GM18517 (cell line): ENCODE measurements around the gene VWF.

ENCODE experiments used
- ATAC-seq: cut with Tn5 transposase; IDR thresholded peaks from one replicate; pipeline ENCODE4 v1.9.1; 2021; ENCODE audit warnings: mild to moderate bottlenecking, moderate library complexity; ENCODE audit not compliant: unreplicated experiment

VWF gene

GRCh38 chr12:6080149-6081045, 44.1 kb downstream of the VWF start:
- no peak for ATAC-seq

GRCh38 chr12:6078398-6079096, 45.9 kb downstream of the VWF start:
- ATAC-seq: no peak

- ATAC-seq: no peak
These were observed 46.8 kb downstream of the VWF start for GRCh38 chr12:6077692-6078083.

GRCh38 chr12:6076776-6077691, 47.4 kb downstream of the VWF start:
- ATAC-seq: no peak

GRCh38 chr12:6076346-6076745, 48.1 kb downstream of the VWF start:
- ATAC-seq: no peak

GRCh38 chr12:6074979-6075585, 49.4 kb downstream of the VWF start:
- no peak for ATAC-seq

GRCh38 chr12:6074427-6074826, 50.0 kb downstream of the VWF start:
- ATAC-seq: no peak

- no peak for ATAC-seq
These were observed 51.0 kb downstream of the VWF start for GRCh38 chr12:6073426-6073825.

GRCh38 chr12:6072302-6072752, 52.1 kb downstream of the VWF start:
- ATAC-seq: no peak

- ATAC-seq: no peak
These were observed 52.9 kb downstream of the VWF start for GRCh38 chr12:6071589-6071988.

GRCh38 chr12:6070472-6071257, 53.8 kb downstream of the VWF start:
- no peak for ATAC-seq

- no peak for ATAC-seq
These were observed 54.9 kb downstream of the VWF start for GRCh38 chr12:6069437-6070093.

- no peak for ATAC-seq
These were observed 56.2 kb downstream of the VWF start for GRCh38 chr12:6068227-6068626.

GRCh38 chr12:6067152-6067916, 57.1 kb downstream of the VWF start:
- ATAC-seq: no peak

GRCh38 chr12:6066651-6067050, 57.8 kb downstream of the VWF start:
- ATAC-seq: no peak

- ATAC-seq: no peak
These were observed 58.6 kb downstream of the VWF start for GRCh38 chr12:6065863-6066199.

GRCh38 chr12:6065131-6065862, 59.2 kb downstream of the VWF start:
- ATAC-seq: no peak
